Colon (tissue), 2 donors: ENCODE data around the gene KCNMB4.

Source experiments
- FAIRE-seq: peaks from 2 replicates; lab custom pipeline; 2012; peaks lifted over from hg19 to GRCh38; lab: Jason Lieb, UNC
- donor health status: control.
- donor health status: control.

The KCNMB4 gene

DNA sequence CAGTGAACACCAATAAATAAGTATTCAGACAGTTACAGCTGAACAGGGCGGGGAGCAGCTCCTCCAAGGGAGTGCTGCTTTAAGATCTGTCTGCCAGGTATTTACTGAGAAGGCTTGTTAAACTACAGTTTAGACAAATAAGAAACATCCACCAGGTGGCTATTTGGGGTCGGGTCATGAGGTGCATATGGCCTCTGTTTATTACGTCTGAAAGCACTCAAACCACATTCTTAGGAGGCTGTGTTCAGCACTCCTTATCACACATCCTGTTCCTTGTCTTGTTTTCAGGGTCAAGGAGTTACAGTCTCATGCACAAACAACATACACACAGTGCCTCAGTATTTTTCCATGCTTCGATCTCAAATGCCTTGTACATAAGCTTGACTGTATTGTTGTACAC, 78.8 kb downstream of the KCNMB4 start:
- FAIRE-seq = no peak

DNA sequence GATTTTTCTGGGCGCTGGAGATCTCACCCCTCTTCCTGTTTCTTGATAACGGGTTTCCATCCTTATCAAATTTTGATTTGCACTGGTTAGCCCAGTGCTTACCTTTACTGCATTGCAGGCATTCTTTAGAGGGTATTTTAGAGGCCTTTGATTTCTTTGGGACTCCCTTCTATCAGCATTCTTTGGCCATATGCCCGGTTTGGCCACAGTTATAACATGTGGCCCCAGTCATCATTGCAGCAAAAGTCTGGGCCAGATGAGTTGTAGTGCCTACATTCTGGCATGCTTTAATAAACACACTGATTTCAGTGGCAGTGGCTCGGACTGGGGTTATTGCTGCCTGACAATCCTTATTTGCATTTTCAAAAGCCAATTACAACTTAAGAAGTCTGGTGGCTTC, 82.3 kb downstream of the KCNMB4 start:
- no peak for FAIRE-seq

DNA sequence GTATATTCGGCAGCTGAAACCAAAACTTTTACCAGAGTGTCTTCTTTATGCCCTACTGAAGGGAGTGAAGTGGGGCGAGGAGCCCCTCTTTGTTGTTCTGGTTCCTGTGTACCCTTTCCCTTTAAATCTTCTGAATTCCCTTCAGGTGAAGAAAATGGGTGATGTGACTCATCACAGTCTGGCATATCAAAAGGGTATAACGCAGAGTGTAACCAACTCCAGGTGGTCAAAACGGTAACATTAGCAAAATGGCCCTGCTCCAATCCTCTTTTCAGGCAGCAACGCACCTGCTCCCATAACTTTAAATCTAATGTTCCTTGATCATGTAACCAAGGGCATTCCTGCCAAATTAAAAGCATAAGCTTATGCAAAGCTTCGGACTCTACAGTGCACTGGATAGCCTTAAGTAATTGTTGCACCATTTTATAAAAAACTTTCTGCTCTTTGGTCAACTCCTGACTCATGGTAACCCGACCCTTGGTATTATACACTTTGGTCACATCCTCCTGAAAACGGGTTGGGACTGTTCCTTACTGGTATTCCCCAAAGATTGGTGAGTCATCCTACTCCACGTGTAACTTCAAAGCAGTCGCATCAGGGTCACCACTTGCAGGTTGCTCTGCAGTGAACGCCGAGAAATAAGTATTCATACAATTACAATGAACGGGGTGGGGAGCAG, 83.1 kb downstream of the KCNMB4 start:
- no peak for FAIRE-seq

DNA sequence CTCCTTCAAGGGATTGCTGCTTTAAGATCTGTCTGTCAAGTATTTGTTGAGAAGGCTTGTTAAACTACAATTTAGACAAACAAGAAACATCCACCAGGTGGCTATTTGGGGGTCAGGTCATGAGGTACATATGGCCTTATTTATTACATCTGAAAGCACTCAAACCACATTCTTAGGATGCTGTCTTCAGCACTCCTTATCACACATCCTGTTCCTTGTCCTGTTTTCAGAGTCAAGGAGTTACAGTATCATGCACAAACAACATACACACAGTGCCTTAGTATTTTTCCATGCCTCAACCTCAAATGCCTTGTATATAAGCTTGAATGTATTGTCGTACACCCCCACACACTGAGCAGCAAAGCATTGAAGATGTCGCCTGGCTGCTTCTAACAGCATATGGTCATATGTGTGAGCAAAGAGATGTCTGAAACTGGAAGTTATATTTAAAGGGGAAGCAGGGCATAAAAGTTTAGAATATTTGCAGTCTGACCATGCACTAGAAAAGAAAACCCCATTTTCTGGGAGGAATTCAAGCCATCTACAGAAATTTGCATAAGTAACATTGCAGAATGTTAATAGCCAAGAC, 83.8 kb downstream of the KCNMB4 start:
- no peak for FAIRE-seq

DNA sequence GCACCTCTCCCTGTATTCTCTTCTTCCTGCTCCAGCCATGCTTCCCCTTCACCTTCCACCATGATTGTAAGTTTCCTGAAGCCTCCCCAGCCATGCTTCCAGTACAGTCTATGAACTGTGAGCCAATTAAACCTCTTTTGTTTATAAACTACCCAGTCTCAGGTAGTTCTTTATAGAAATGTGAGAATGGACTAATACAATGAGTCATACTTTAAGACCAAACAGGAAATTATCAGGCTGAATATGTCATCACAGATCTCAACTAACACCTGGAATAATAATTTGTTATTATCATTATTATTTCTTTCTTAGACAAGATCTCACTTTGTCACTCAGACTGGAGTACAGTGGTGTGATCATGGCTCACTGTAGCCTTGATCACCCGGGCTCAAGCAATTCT, 85.4 kb downstream of the KCNMB4 start:
- FAIRE-seq = no peak

DNA sequence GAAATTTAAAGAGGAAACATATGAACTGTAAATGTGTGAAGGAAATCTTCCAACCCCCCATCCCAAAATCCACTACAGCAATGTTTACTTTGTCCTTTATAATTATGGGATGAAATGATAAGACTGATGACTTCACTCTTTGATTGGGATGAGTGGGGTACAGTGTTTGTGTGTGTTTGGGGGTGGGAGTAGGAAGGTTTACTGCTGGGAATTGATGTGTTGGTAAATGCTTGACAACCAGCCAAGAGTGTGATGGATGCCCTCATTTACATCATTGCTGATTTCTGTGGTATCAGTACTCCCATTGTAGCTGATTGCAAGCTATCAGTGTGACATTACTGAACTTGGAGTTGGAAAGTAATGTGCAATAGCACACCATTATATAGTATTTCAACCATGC, 90.9 kb downstream of the KCNMB4 start:
- no peak for FAIRE-seq

DNA sequence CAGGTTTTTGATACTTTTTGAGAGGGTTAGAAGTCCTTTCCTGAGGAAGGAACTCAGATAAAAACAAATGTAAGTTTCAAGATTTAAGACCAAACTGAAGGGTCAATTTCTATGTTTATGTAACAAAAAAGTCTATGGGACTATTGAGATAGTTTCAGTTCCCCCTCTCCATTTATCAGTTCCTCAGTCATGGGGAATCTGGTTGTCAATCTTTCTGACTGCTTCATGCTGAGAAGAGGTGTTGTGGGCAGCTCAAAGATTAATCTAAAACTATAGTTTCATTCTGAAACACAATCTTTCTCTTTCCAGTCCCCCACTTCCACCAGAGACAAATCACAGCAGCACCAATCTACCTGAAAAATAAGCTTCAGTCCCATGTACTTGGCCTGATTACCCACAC, 93.7 kb downstream of the KCNMB4 start:
- FAIRE-seq = no peak

DNA sequence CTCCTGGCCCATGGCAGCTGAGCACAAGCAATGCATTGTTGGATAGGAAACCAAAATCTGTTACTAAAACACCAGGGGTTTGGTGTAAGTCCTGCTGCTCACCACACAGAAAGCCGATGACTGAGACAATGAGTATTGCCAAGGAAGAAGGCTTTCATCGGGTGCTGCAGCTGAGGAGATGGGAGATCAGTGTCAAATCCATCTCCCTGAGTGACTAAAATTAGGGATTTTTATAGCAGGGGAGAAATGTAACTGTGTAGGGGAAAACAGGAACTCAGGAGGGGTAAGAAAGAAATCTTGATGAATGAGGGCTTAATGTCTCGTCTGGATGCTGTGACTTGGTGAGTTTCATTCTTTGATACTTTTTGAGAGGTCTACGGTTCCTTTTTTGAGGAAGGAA, 97.9 kb downstream of the KCNMB4 start:
- FAIRE-seq = no peak

DNA sequence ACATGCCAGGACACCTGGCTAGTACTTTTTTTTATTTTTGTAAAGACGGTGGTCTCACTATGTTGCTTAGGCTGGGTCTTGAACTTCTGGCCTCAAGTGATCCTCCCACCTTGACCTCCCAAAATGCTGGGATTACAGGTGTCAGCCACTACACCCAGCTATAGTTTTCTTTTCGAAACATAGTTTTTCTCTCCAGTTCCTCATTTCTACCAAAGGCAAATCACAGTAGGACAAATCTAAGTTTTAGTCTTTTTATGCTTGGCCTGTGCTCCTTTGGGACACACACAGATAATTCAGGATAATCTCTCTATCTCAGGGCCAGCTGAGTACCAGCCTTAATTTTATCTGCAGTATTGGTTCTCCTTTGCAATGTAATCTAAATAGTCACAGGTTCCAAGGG, 100.7 kb downstream of the KCNMB4 start:
- no peak for FAIRE-seq

DNA sequence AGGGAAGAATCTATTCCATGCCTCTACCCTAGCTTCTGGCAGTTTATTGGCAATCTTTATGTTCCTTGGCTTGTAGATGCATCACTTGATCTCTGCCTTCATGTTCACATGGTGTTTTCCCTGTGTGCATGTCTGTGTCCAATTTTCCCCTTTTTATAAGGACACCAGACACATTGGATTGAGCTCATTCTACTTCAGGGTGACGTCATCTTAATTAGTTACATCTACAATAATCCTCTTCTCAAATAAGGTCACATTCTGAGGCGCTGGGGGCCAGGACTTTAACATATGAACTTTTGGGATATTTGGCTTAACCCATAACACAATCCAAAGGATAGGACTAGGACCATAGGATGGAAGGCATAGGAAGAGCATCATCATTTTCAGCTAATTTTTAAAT, 101.4 kb downstream of the KCNMB4 start:
- FAIRE-seq = no peak

DNA sequence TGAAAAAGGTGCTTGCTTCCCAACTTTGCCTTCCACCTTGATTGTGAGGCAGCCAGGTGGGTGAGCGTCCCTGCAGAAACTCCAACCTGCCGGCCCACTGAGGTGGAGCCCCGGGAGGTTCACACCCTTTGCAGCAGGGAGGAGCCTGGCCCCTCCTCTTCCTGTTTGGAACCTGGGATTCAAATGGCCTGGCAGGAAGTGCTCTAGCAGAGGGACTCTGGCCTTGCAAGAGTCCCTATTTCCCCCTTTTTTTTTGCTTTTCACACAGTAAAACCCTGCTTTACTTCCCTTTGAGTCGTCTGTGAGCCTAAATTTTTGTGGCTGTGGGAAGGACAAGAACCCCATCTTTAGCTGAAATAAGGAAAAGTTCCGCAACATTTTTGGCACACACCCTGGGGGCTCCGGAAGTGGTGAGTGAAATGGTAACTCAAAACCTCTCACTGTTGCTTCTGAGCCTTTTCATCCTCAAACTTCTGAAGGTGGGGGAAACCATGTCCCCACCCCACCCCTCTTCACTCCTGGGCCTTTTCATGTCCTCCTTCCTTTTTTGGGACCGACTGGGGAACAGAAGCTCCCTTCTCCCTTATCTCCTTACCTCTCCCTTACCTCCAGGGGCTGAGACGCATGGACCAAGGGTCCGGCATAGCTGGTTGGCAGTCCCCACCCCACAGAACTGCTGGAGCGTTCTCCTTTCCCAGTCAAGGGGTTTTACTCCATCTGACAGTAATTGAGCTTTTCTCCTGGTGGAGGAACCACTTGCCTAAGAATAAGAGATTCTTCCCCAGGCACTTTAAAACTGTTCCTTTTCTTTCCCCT, 102.0 kb downstream of the KCNMB4 start:
- FAIRE-seq = no peak

DNA sequence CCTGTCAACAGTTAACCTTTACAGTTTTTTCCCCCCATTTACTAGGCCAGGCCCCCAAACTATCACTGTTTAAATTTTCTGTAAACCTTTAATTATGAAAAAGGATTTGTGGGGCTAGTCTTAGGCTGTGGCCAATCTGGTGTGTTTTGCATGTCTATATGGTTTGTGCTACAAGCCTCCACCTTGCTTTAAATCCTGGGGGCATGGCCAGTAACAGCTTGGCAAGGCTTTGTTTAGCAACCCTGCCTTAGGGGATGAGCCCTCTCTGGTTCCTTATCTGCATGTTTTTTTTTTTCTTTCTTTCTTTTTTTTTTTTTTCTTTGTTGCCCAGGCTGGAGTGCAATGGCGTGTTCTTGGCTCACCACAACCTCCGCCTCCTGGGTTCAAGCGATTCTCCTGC, 102.7 kb downstream of the KCNMB4 start:
- no peak for FAIRE-seq

DNA sequence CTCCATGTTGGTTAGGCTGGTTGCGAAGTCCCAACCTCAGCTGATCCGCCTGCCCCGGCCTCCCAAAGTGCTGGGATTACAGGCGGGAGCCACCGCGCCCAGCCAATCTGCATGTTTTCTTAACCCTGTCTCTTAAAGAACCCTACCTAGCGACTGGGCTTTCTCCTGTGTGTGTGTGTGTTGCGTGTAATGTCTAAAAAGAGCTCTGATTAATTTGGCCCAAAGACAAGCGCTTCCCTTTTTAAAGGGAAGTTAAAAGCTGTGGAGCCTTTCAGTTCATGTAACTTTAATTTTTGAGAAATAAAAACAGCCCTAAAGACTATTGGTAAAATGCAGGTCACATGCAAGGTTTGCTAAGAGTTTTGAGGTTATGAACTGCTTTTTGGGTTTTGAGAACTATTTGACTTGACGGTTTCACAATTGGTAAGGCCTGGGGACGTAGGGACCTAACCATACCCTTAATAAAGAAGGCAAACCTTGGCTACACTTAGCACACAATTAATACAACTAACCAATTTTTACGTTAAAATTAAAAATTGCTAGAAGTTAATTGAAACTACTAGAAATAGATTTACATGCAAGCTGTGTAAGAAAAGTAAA, 103.2 kb downstream of the KCNMB4 start:
- FAIRE-seq = no peak

DNA sequence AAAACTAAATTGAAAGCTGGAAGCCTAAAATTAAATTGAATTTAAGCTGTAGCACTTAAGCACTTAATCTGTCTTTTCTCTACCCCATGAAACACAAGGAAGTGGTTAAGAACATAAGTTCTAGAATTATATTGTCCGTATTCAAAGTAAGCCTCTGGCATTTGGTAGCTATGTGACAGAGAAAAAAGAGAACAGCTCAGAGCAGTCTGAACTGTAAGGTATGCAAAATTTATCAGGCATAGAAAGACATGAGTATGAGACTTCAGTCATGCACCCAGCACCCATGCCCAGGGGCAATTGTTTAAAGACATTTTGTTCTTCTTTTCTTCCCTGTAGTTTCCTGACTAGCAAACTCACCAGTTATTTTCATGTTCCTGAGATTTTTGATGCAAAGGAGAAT, 116.7 kb downstream of the KCNMB4 start:
- no peak for FAIRE-seq
